OCI-LY1 (cell line): ENCODE results near the gene SLC15A5.

Experiments
- H2AFZ ChIP-seq: fragments of 200-600 bp; sonication (generic), shearing (Covaris generic); 2 replicates; pipeline ENCODE4 v1.6.0; 2014; ENCODE audit warnings: antibody characterized with exemption, mild to moderate bottlenecking, low read length
- H3F3A ChIP-seq: fragments of 200-600 bp; sonication (generic), shearing (Covaris generic); 2 replicates; pipeline ENCODE4 v1.6.0; 2014; ENCODE audit warnings: mild to moderate bottlenecking, antibody characterized with exemption, low read length, moderate library complexity; ENCODE audit not compliant: insufficient read depth
- H3K27ac ChIP-seq: fragments of 200-600 bp; sonication (generic); 2 replicates; pipeline ENCODE4 v1.5.1; 2014; ENCODE audit warnings: low read length, mixed run types, mild to moderate bottlenecking, low read depth; ENCODE audit not compliant: poor library complexity, severe bottlenecking
- H3K27me3 ChIP-seq: fragments of 200-600 bp; sonication (generic); 2 replicates; pipeline ENCODE4 v1.6.0; 2014; ENCODE audit warnings: antibody characterized with exemption, mild to moderate bottlenecking, low read length, moderate library complexity; ENCODE audit not compliant: insufficient read depth
- H3K36me3 ChIP-seq: fragments of 200-600 bp; sonication (generic); 2 replicates; pipeline ENCODE4 v1.6.1; 2014; ENCODE audit warnings: mild to moderate bottlenecking, antibody characterized with exemption, low read length, moderate library complexity, mixed read lengths; ENCODE audit not compliant: insufficient read depth
- H3K4me1 ChIP-seq: fragments of 200-600 bp; sonication (generic); 2 replicates; pipeline ENCODE4 v1.5.1; 2014; ENCODE audit warnings: mild to moderate bottlenecking, low read length, moderate library complexity; ENCODE audit not compliant: insufficient read depth, severe bottlenecking
- H3K4me2 ChIP-seq: fragments of 200-600 bp; sonication (generic), shearing (Covaris generic); 2 replicates; pipeline ENCODE4 v1.6.1; 2014; ENCODE audit warnings: low read length
- H3K4me3 ChIP-seq: fragments of 200-600 bp; sonication (generic); 2 replicates; pipeline ENCODE4 v1.5.1; 2014; ENCODE audit warnings: low read length, low read depth, mild to moderate bottlenecking, mixed read lengths; ENCODE audit not compliant: poor library complexity, severe bottlenecking
- H3K79me2 ChIP-seq: fragments of 200-600 bp; shearing (Covaris generic); 2 replicates; pipeline ENCODE4 v1.6.1; 2016; ENCODE audit warnings: mixed run types, low read length, mixed read lengths; ENCODE audit not compliant: insufficient read depth
- H3K9ac ChIP-seq: fragments of 200-600 bp; sonication (generic), shearing (Covaris generic); 2 replicates; pipeline ENCODE4 v1.6.1; 2014; ENCODE audit warnings: mild to moderate bottlenecking, low read length, mixed read lengths
- H3K9me2 ChIP-seq: fragments of 200-600 bp; sonication (generic), shearing (Covaris generic); 2 replicates; pipeline ENCODE4 v1.6.1; 2014; ENCODE audit warnings: low read depth, mild to moderate bottlenecking, low read length, mixed read lengths
- H3K9me3 ChIP-seq: fragments of 200-600 bp; shearing (Covaris generic); 2 replicates; pipeline ENCODE4 v1.6.1; 2014; ENCODE audit warnings: low read length, mixed read lengths
- H4K20me1 ChIP-seq: fragments of 200-600 bp; sonication (generic), shearing (Covaris generic); 2 replicates; pipeline ENCODE4 v1.6.0; 2016; ENCODE audit warnings: mild to moderate bottlenecking, low read length; ENCODE audit not compliant: insufficient read depth
- CTCF ChIP-seq: fragments of 200-600 bp; sonication (generic), shearing (Covaris generic); IDR thresholded peaks from 2 replicates; pipeline ENCODE4 v1.5.1; 2017; ENCODE audit warnings: mild to moderate bottlenecking, antibody characterized with exemption, low read length, moderate library complexity, mixed read lengths
- EZH2 ChIP-seq: fragments of 200-600 bp; sonication (generic), shearing (Covaris generic); IDR thresholded peaks from 2 replicates; pipeline ENCODE4 v1.8.0; 2017; ENCODE audit warnings: borderline replicate concordance, mixed run types, mild to moderate bottlenecking, antibody characterized with exemption, low read length, moderate library complexity, mixed read lengths

SLC15A5 gene

GRCh38 chr12:16166563-16167470 lies 110.7 kb downstream of the SLC15A5 start:
- no peaks in the 10 kb centered on the region for H3K27me3 ChIP-seq
- no peaks in the 10 kb centered on the region for H4K20me1 ChIP-seq
- no peak overlapping the region for H3K4me3 ChIP-seq
- H2AFZ ChIP-seq: no peak overlapping the region
- H3K9ac ChIP-seq: no peak overlapping the region
- no peaks in the 10 kb centered on the region for H3K4me1 ChIP-seq
- no peaks in the 10 kb centered on the region for H3K9me2 ChIP-seq
- no peaks in the 10 kb centered on the region for H3K9me3 ChIP-seq
- H3K79me2 ChIP-seq: no peaks in the 10 kb centered on the region
- no peak overlapping the region for H3K4me2 ChIP-seq
- TF ChIP-seq CTCF: no peak
- TF ChIP-seq EZH2: no peak
- H3F3A ChIP-seq: no peaks in the 10 kb centered on the region
- H3K36me3 ChIP-seq: no peaks in the 10 kb centered on the region
- H3K27ac ChIP-seq: no peak overlapping the region

GRCh38 chr12:16165506-16165905 lies 112.0 kb downstream of the SLC15A5 start:
- no peaks in the 10 kb centered on the region for H3F3A ChIP-seq
- H3K27me3 ChIP-seq: no peaks in the 10 kb centered on the region
- no peaks in the 10 kb centered on the region for H4K20me1 ChIP-seq
- no peaks in the 10 kb centered on the region for H3K9me3 ChIP-seq
- H3K27ac ChIP-seq: no peak overlapping the region
- H3K9ac ChIP-seq: no peak overlapping the region
- no peaks in the 10 kb centered on the region for H3K4me1 ChIP-seq
- no peaks in the 10 kb centered on the region for H3K79me2 ChIP-seq
- no peaks in the 10 kb centered on the region for H3K9me2 ChIP-seq
- H3K4me3 ChIP-seq: no peak overlapping the region
- peak; percentile 49 for TF ChIP-seq CTCF
- TF ChIP-seq EZH2: no peak
- no peak overlapping the region for H3K4me2 ChIP-seq
- no peaks in the 10 kb centered on the region for H3K36me3 ChIP-seq
- H2AFZ ChIP-seq: no peak overlapping the region

GRCh38 chr12:16163901-16164300 lies 113.6 kb downstream of the SLC15A5 start:
- Histone ChIP-seq H3K36me3 (no peaks in the 10 kb centered on the region), H3K4me1 (no peaks in the 10 kb centered on the region), H3F3A (no peaks in the 10 kb centered on the region), H3K4me3 (no peak overlapping the region), H3K9me3 (no peaks in the 10 kb centered on the region), H3K4me2 (no peak overlapping the region), H4K20me1 (no peaks in the 10 kb centered on the region), H2AFZ (no peak overlapping the region), H3K27me3 (no peaks in the 10 kb centered on the region), H3K9me2 (no peaks in the 10 kb centered on the region), H3K9ac (no peak overlapping the region), H3K79me2 (no peaks in the 10 kb centered on the region), H3K27ac (no peak overlapping the region)
- TF ChIP-seq CTCF: no peak
- TF ChIP-seq EZH2: no peak
